ENCODE data around the gene PRR23B.

Gene PRR23B

GRCh38 chr3:139020868-139021234 is at the start of gene PRR23B:
TSS of gene PRR23B (minus strand) at chr3:139020926. CDS start at chr3:139020661, 265 bp downstream.
- no peak for TF ChIP-seq GATA3 (IDR thresholded peaks at IDR 0.05; ENCODE audit: low read depth, low read length)
- no peak for TF ChIP-seq GATA2 (IDR thresholded peaks at IDR 0.05; ENCODE audit: low read depth, low read length)

- TF ChIP-seq GATA2 (IDR thresholded peaks at IDR 0.05; ENCODE audit: low read depth, low read length) = no peak
- TF ChIP-seq GATA3 (IDR thresholded peaks at IDR 0.05; ENCODE audit: low read depth, low read length) = no peak
Measured at GRCh38 chr3:139062918-139063317, 42.2 kb upstream of the PRR23B start.

- TF ChIP-seq GATA2 (IDR thresholded peaks at IDR 0.05; ENCODE audit: low read depth, low read length) = no peak
- TF ChIP-seq GATA3 (IDR thresholded peaks at IDR 0.05; ENCODE audit: low read depth, low read length) = no peak
Measured at GRCh38 chr3:139052802-139053600, 32.3 kb upstream of the PRR23B start.

- TF ChIP-seq GATA3 (IDR thresholded peaks at IDR 0.05; ENCODE audit: low read depth, low read length) (no peak), GATA2 (IDR thresholded peaks at IDR 0.05; ENCODE audit: low read depth, low read length) (no peak)
Measured at GRCh38 chr3:139044366-139045210, 23.9 kb upstream of the PRR23B start, which contains the start of gene PRR23C. TSS of gene PRR23C (minus strand) at chr3:139044892. CDS start at chr3:139044620, 272 bp downstream.

GRCh38 chr3:139043554-139044365 is 23.0 kb upstream of the PRR23B start:
- TF ChIP-seq GATA2 (IDR thresholded peaks at IDR 0.05; ENCODE audit: low read depth, low read length) (no peak), GATA3 (IDR thresholded peaks at IDR 0.05; ENCODE audit: low read depth, low read length) (no peak)

GRCh38 chr3:139037478-139037877 is 16.8 kb upstream of the PRR23B start:
- TF ChIP-seq GATA2 (IDR thresholded peaks at IDR 0.05; ENCODE audit: low read depth, low read length) (no peak), GATA3 (IDR thresholded peaks at IDR 0.05; ENCODE audit: low read depth, low read length) (no peak)

GRCh38 chr3:139032326-139033002 is 11.7 kb upstream of the PRR23B start:
- no peak for TF ChIP-seq GATA2 (IDR thresholded peaks at IDR 0.05; ENCODE audit: low read depth, low read length)
- no peak for TF ChIP-seq GATA3 (IDR thresholded peaks at IDR 0.05; ENCODE audit: low read depth, low read length)

- TF ChIP-seq GATA2 (IDR thresholded peaks at IDR 0.05; ENCODE audit: low read depth, low read length) (no peak), GATA3 (IDR thresholded peaks at IDR 0.05; ENCODE audit: low read depth, low read length) (no peak)
Measured at GRCh38 chr3:139024968-139025367, 4.2 kb upstream of the PRR23B start.

GRCh38 chr3:139020036-139020867 is 474 bp downstream of the PRR23B start:
- TF ChIP-seq GATA3 (IDR thresholded peaks at IDR 0.05; ENCODE audit: low read depth, low read length) (no peak), GATA2 (IDR thresholded peaks at IDR 0.05; ENCODE audit: low read depth, low read length) (no peak)

GRCh38 chr3:139016430-139017048 is 4.2 kb downstream of the PRR23B start:
- TF ChIP-seq GATA2 (IDR thresholded peaks at IDR 0.05; ENCODE audit: low read depth, low read length) (no peak), GATA3 (IDR thresholded peaks at IDR 0.05; ENCODE audit: low read depth, low read length) (no peak)

- no peak for TF ChIP-seq GATA3 (IDR thresholded peaks at IDR 0.05; ENCODE audit: low read depth, low read length)
- TF ChIP-seq GATA2 (IDR thresholded peaks at IDR 0.05; ENCODE audit: low read depth, low read length) = no peak
Measured at GRCh38 chr3:139006051-139006716, 14.5 kb downstream of the PRR23B start, which contains the start of gene PRR23A. TSS of gene PRR23A (minus strand) at chr3:139006268. CDS start at chr3:139006268, 0 bp downstream.
